GM19395 (cell line): ENCODE data around the gene CCSER1.
"Not testable (repeated sequence)": the region's sequence is repeated elsewhere in the genome, so short reads cannot be mapped to it uniquely, and the experiment has no call there.

Source experiments
- ATAC-seq: cut with Tn5 transposase; IDR thresholded peaks from one replicate; pipeline ENCODE4 v1.9.1; 2021; ENCODE audit warnings: mild to moderate bottlenecking, moderate library complexity; ENCODE audit not compliant: unreplicated experiment

The CCSER1 gene

DNA sequence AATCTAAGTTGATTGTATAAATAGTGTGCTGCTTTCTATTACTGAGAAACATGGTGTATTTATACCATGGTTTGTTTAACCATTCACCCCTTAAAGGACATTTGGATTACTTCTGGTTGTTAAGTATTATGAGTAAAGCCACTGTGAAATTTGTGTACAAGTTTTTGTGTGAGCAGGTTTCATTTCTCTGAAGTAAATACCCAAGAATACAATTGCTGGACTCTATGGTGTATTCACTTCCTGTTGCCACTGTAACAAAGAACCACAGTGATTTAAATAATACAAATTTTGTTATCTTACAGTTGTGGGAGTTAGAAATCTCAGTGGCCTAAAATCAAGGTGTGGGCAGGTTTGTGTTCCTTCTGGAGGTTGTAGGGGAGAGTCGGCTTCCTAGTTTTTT lies 869.6 kb downstream of the CCSER1 start:
- ATAC-seq: no peak

GRCh38 chr4:91015861-91016260 lies 888.7 kb downstream of the CCSER1 start:
- ATAC-seq: no peak

DNA sequence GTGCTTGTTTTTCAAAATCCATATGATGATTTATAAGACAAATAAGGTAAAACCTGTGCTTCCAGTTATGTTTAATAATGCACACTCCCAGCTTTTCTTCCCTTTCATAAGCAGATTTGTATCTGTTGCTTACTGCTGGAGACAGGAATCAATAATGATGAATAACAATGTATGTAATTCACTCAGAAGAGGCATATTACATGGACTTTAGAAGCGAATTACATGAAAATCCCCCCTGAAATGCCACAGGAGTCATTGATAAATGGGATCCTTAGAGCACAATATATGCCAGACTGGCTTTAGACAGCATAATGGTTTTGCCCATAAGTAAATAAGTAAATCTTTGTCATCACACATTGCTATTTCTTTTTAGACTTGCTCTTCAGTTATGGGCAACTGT lies 892.3 kb downstream of the CCSER1 start:
- no peak for ATAC-seq

DNA sequence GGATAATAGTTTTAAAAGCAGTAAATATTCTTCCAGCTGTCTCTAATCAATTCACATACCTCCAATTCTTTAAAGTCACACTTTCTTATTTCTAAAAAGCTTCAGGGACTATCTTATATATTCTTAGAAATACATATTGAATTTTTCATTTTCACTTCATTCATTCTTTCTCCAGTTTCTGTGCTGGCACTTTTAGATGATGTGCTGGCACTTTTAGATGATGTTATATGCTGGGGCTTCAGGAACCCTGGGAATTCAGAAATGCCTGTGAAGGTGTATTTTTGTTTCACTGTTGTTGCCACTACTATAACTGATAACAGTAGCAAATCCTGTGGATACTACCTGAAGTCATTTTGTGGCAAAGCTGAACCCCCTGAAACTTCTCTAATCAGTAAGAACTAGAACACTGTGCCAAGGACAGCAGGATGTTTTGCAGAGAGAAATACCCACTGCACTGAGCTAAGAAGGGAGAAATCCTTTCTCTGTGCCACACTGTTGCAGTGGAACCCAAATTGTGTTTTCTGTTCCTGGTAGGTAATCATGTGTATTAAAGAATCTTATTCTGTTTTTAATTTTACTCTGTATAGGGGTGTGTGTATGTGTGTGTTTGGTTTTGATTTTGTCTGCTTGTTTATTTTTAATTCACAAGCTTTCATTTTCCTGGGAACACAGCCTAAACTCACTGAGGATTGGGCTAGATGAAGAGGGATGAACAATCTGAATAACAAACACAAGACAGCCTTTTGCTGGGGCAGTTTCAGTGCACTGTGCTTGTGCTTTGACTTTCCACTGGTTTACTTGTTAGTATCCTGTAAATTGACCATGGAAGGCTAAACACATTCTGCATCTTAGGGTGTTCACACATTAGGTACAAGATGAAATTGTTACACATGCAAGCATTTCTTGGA lies 898.3 kb downstream of the CCSER1 start:
- ATAC-seq: no peak

- ATAC-seq: no peak
Observed at GRCh38 chr4:91028228-91028627, 901.0 kb downstream of the CCSER1 start.

GRCh38 chr4:91031761-91032160 lies 904.6 kb downstream of the CCSER1 start:
- no peak for ATAC-seq

DNA sequence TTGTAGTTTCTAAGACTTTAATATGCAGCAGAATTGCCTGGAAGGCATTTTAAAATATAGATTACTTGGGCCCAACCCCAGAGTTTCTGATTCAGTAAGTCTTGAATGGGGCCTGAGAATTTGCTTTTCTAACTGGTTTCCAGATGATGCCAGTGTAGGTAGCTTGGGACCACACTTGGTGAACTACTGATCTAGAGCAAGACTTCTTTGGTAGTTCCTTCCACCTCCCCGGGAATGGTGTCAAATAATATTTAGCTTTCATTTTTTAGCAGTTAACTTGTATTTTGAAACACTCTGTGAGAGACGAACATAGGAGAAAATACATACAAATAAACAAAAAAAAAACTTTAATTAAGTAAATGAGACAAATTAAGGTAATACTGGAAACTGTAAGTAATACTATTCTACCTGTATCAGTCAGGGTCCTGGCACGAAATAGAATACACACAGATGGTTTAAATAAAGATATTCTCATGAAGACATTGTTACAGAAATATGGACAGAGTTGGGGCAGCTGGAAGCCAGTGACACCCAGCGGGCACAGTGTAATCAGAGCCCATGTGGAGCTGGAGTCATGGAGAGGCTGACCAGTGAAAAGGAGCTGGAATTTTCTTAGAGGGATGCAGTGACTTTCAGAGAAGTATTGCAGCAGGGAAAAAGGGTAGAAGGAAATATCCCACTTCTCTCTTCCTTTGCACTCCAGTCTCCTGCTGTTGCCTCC lies 905.7 kb downstream of the CCSER1 start:
- ATAC-seq: no peak

DNA sequence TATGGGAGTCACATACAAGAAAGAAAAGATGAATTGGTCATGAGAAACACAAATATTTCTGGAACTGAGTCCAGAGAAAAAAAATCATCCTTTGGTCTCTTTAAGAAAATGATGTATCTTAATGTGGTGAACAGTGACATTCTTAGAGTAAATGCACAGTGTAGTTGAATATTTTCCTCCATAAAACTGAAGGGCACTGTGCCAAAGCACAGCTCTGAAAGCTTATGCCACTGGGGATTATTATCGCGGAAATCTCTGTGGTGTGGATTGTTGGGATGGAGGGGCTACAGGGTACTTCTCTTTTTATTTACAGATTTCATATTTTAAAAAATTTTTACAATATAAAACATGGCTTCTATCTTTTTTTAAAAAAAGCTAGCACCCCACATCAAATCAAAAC lies 908.1 kb downstream of the CCSER1 start:
- ATAC-seq: no peak

DNA sequence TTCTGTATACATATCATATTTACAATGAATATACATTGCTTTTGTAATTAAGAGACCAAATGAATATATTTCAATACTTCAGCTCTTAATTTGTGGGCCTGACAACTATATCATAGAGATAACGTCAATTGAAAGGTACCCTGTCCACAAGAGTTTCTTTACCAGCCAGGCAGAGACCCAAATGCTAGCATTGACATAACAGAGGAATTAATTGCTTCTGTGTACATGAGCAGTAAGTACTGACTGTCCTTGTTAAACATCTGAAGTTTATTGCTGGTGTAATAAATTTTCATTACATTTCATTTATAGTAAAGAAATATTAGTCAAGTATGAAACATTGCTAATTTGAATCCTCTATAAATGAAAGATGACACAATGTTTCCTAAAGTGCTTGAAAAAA lies 910.8 kb downstream of the CCSER1 start:
- ATAC-seq: no peak

- no peak for ATAC-seq
Observed at GRCh38 chr4:91057871-91058270, 930.7 kb downstream of the CCSER1 start.

GRCh38 chr4:91058345-91058744 lies 931.2 kb downstream of the CCSER1 start:
- ATAC-seq: no peak

DNA sequence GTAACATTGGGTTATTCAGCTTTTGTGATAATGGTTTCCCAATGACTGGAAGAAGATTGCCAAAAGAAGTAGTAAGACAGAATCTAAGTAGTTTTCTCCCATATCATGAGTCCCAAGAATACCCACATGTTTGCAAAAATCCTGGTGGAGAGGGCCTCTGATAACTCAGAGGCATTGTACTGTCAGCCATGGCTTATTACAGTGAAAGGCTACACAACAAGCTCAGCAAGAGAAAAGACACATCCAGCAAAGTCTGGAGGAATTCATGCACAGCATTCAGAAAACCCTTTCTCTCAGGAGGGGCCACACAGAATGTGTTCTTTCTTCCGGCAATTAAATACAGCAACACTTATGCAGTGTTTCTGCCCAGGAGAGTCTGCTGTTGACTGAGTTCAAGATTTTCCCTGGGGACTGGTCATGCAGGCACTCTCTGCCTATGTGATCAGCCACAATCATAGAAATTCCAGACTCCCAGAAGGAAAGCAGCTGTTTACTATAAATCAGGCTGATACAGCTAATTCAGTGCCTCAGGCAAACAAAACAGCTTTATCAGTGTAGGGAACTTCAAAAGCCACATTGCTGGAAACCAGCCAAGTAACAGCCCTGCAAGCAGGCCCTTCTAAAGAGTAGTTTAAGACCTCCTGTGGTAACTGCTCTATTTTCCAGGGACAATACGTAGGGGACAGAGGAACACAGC lies 937.1 kb downstream of the CCSER1 start:
- ATAC-seq: no peak

DNA sequence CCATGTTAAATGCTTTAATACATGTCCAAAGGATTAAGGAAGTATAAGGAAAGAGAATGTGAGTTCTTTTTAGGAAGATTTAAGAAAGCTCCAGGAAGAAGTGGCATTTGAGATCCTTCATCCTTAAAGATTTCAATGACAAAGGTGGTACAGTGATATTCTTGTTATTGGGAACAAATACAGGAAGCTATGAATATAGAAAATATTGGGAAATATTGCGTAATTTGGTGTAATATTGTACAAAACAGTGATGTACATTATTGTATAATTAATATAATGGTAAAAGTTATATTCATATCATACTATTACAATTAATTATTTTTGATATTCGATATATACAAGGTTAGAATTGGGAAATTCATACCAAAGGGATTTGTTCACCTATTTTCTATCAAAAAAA lies 937.9 kb downstream of the CCSER1 start:
- no peak for ATAC-seq

DNA sequence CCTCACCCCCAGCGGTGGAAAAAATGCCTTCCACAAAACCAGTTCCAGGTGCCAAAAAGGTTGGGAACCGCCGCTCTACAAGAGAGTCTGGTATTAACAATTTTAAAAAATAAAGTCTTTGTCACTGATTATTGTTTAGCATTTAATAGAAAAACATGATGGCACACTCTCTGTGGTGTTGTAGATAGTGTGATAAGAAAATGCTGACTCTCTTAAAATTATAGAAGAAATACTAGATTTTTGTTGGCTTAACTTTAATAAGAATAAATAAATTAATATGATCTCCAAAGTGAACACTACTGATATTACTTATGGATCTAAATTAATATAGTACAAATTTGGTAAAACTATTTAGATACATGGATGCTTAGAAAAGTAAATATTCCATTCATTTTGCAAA lies 943.5 kb downstream of the CCSER1 start:
- ATAC-seq: no peak

GRCh38 chr4:91076147-91076546 lies 949.0 kb downstream of the CCSER1 start:
- no peak for ATAC-seq

- ATAC-seq: no peak
Observed at GRCh38 chr4:91085961-91086360, 958.8 kb downstream of the CCSER1 start.

GRCh38 chr4:91087743-91088142 lies 960.5 kb downstream of the CCSER1 start:
- ATAC-seq: no peak

DNA sequence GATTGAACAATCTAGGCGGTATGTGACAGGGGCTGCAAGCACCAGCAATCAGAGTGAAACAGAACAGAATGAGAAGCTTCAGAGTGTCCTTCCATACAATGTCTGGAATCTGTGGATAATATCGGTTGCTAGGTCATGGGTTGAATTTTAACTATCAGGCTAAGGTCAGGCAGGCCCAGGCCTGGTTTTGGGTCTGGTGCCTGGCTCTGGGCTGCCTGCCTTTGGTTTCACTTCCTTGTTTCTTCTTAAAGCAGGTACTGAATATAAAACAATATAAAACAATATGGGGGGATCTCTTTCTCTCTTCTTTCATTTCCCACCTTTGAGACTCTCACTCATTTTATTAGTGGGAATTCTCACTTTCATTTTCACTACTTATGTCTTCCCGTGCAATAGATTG lies 962.0 kb downstream of the CCSER1 start:
- no peak for ATAC-seq

DNA sequence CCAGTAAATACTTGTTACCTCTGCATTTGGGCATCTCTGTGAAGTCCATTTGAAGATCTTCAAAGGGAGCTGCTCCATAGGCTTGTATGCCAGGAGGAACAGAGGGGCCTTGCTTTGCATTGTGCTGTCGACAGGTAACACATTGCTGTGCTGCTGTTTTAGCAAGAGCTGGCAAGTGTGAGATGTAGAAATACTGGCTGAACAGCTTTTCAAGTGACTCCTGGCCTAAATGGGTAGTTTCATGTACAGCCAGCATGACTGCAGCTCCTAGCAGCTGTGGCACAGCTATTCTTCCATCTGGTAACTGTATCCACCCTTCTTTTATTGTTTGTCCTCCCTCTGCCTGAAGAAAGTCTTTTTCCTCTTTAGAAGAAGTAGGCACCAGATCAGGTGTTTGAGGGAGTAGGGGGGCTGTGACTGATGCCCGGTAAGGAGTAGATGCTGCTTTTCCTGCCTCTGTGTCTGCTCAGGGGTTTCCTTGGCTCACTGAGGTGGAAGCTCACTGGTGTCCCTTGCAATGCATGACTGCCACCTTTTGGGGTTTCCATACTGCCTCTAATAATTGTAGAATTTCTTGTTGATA lies 965.3 kb downstream of the CCSER1 start:
- no peak for ATAC-seq

DNA sequence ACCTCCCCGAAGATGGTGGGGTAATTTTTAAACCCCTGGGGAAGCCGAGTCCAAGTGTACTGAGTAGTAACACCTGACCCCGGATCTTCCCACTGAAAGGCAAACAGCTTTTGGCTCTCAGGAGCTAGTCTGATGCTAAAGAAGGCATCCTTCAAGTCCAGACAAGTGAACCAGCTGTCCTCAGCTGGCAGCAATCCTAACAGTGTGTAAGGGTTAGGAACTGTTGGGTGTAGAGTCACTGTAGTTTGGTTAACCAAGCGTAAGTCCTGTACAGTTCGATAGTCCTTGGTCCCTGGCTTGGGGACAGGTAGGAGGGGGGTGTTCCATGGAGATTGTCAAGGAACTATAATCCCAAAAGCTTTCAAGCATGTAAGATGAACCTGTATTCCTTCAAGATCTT lies 967.0 kb downstream of the CCSER1 start:
- ATAC-seq: not testable (repeated sequence)

GRCh38 chr4:91099666-91100065 lies 972.5 kb downstream of the CCSER1 start:
- ATAC-seq: no peak
